Small intestine (tissue), 7 donors: ENCODE results near the gene MDGA2. TPM values are rescaled to one million over a fixed set of nuclear protein-coding genes. Genes with fewer than 3 reads are reported as not detected.

Source experiments
- DNase-seq, 2 donors: peaks; one replicate each; pipeline versions ENCODE4 v3.0.0 to v3.0.0-alpha.2; 2013
- FAIRE-seq: peaks from 2 replicates; lab custom pipeline; 2012; peaks lifted over from hg19 to GRCh38; lab: Jason Lieb, UNC
- H3K27ac ChIP-seq, 3 donors: one replicate each; pipeline ENCODE4 v1.5.1; 2013; ENCODE audit warnings: low read length in 2 of 3, mild to moderate bottlenecking in 2 of 3, control low read depth in 1 of 3, inconsistent platforms in 1 of 3, low read depth in 1 of 3, moderate library complexity in 1 of 3
- H3K27me3 ChIP-seq, 3 donors: one replicate each; pipeline ENCODE4 v1.6.1; 2013; ENCODE audit warnings: low read length in 3 of 3, inconsistent platforms in 1 of 3; ENCODE audit not compliant: control insufficient read depth in 3 of 3, insufficient read depth in 3 of 3
- H3K36me3 ChIP-seq, 3 donors: one replicate each; pipeline ENCODE4 v1.6.1; 2013; ENCODE audit warnings: low read length in 3 of 3, inconsistent platforms in 1 of 3, low read depth in 1 of 3, mild to moderate bottlenecking in 1 of 3, moderate library complexity in 1 of 3; ENCODE audit not compliant: control insufficient read depth in 3 of 3, insufficient read depth in 2 of 3
- H3K4me1 ChIP-seq, 3 donors: one replicate each; pipeline ENCODE4 v1.6.1; 2013; ENCODE audit warnings: low read length in 2 of 3, inconsistent platforms in 1 of 3, low read depth in 1 of 3, mild to moderate bottlenecking in 1 of 3, moderate library complexity in 1 of 3; ENCODE audit not compliant: control insufficient read depth in 3 of 3, insufficient read depth in 2 of 3
- H3K4me3 ChIP-seq, 3 donors: one replicate each; pipeline ENCODE4 v1.5.1; 2013; ENCODE audit warnings: low read length in 3 of 3, control low read depth in 1 of 3, inconsistent platforms in 1 of 3, low read depth in 1 of 3, mild to moderate bottlenecking in 1 of 3, moderate library complexity in 1 of 3
- H3K9me3 ChIP-seq, 2 donors: one replicate each; pipeline ENCODE4 v1.6.1; 2013; ENCODE audit warnings: low read depth in 1 of 2, low read length in 1 of 2; ENCODE audit not compliant: control insufficient read depth in 2 of 2, insufficient read depth in 1 of 2
- WGBS, 3 donors: extraction: QIAGEN DNeasy Blood & Tissue Kit; methylation state at CpG; one replicate each; pipeline ENCODE4 v1.1.7; 2013; 5-methylcytosine and 5-hydroxymethylcytosine counted together
- polyA plus RNA-seq, 4 donors: library from polyadenylated mRNA; stranded (reverse) in 3 of 4; unstranded in 1 of 4; fragments of 200-250 nt in 3 of 4; fragments of 120-200 nt in 1 of 4; gene quantifications; one replicate each; pipeline versions ENCODE4 v1.2.1 to v1.2.3, GENCODE V29; 2013
- donor health status: healthy with polysubstance abuse.
- donor health status: control.
- donor health status: control.
- donor health status: Bipolar disorder and iron deficiency.
- donor health status: healthy.

Gene MDGA2
- polyA plus RNA-seq, 4 donors: 0.01 to 0.06 TPM; not detected in 2

DNA sequence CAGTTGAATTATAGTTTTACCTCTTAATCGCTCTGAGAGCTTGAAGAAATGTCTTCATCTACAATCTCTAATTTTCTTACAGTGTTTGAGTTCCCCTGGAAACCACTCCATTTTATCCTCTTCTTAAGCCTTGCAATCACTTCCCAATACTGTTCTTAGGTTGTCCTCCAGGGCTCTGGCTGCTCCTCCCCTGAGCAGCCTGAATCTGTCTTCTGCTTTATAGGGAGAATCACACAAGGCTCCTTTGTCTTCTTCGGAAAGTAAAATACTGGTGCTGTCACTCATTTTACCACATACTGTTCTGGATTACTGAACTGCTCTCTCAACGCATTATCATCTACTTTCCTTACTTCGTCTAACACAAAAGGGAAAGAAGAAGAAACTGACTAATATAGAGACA lies 133.7 kb downstream of the MDGA2 start:
- H3K27ac ChIP-seq: no peak overlapping the region
- no peak for FAIRE-seq

DNA sequence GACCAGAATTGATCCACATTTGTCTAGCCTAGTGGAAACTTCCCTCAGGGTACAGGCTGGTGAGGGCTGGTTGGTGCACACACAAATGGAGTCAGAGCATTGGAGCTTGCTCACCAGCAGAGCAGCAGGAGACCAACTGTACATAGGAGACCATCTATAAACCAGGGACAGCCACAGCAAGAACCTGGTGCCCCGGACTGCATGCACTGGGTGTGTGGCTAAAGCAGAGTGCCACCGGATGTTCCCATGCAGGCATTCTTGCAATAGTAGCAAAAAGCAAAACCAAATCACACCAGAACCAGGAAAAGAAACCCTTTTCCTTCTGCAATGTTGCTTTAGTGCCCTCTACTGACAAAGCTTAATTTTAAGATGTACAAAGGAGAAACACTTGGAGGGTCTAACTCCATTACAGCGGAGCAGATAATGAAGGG lies 136.4 kb downstream of the MDGA2 start:
- Histone ChIP-seq H3K27ac (no peak overlapping the region), H3K9me3 (no peaks in the 10 kb centered on the region), H3K36me3 (no peaks in the 10 kb centered on the region), H3K4me3 (no peak overlapping the region), H3K27me3 (no peaks in the 10 kb centered on the region), H3K4me1 (no peaks in the 10 kb centered on the region)
- FAIRE-seq: no peak
- WGBS, 3 donors: 14 to 45% (median 21%) methylated on average over 3 of the region's 3 CpGs
- peak in 1 of 2 donors; percentile 12 for DNase-seq

More for the DNA sequence above, 133.7 kb downstream of the MDGA2 start:
- Histone ChIP-seq H3K4me3 (no peak overlapping the region), H3K4me1 (no peaks in the 10 kb centered on the region), H3K36me3 (no peaks in the 10 kb centered on the region), H3K27me3 (no peaks in the 10 kb centered on the region), H3K9me3 (no peaks in the 10 kb centered on the region)
- DNase-seq: no peak
- 59 to 78% (median 61%) methylated on average over 4 of the region's 4 CpGs for WGBS, 3 donors

DNA sequence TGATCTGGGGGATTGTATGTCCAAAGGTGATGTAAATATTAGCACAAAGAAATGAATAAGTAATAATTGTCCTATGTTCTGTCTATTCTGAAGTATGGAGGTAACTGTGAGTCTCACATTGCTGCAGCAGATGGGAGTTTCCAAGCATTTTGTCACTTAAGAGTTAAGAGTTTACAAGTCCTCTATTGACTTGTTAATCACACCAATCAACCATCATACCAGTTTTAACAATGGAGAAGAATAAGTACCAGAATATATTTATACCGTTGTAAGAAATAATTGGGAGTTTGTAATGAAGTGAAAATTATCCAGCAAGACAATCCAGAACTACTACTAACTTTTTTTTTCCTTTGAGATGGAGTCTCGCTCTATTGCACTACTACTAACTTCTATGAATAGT lies 139.1 kb downstream of the MDGA2 start:
- FAIRE-seq (no peak), DNase-seq (no peak)
- WGBS, 3 donors: 57 to 69% (median 62%) methylated on average over 2 of the region's 2 CpGs
- no peaks in the 10 kb centered on the region for H3K4me1 ChIP-seq
- no peak overlapping the region for H3K27ac ChIP-seq
- no peaks in the 10 kb centered on the region for H3K36me3 ChIP-seq
- no peak overlapping the region for H3K4me3 ChIP-seq
- no peaks in the 10 kb centered on the region for H3K27me3 ChIP-seq
- no peaks in the 10 kb centered on the region for H3K9me3 ChIP-seq

DNA sequence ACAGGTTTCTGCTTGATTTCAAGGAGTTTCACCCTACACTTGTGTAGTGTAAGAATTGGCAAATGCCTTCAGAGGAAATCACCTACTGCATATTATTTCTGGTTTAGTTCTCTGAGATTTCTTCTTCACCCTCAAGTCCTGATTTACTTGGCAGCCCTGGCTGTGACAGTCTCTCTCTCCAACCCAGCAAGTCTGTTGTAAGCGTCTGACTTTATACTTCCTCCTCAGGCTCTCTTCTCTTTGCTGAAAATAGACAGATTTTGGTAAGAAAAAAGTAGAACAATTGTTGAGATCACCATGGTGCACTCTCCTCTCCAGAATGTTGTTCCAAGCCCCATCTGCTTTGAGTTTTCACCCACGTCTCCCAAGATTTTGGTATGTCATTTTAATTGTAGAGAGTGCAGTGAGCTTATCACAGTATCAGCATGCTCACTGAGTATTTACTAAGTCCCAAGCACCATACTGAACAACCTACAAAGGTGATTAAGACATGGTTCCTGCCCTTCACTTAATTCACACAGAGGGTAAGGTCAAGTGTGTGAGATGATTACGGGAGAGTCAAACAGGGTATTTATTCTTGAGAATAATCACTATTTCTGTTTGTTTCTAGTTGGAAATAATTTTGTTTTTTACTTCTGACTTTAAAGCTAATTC lies 148.7 kb downstream of the MDGA2 start:
- Histone ChIP-seq H3K36me3 (no peaks in the 10 kb centered on the region), H3K4me1 (no peaks in the 10 kb centered on the region), H3K27ac (no peak overlapping the region), H3K4me3 (no peak overlapping the region), H3K27me3 (no peaks in the 10 kb centered on the region), H3K9me3 (peaks cover 0 to 3% of the 10 kb centered on the region in 2 donors)
- no peak for FAIRE-seq
- 70 to 82% (median 71%) methylated on average over 3 of the region's 3 CpGs for WGBS, 3 donors
- DNase-seq: no peak

DNA sequence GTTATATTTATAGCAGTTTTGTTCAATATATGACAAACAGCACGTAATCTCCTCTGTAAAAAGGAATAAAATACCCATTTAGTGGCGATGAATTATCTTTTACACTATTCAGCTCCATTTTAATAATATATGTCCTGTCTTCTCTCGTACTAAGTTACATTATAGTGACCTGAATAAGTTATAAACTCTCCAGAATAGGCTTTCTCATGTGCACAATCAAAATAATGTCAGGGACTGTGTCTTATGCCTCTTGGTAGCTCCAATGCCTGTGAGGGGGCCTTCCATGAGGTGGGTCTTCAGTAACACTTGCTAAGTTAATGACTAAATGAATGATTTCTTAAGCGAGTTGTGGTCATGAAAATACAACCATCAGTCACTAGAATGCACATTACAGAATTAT lies 150.9 kb downstream of the MDGA2 start:
- no peak overlapping the region for H3K4me3 ChIP-seq
- H3K9me3 ChIP-seq: no peaks in the 10 kb centered on the region
- DNase-seq: no peak
- H3K4me1 ChIP-seq: no peaks in the 10 kb centered on the region
- no peak overlapping the region for H3K27ac ChIP-seq
- 62 to 76% (median 66%) methylated on average over 4 of the region's 4 CpGs for WGBS, 3 donors
- FAIRE-seq: no peak
- no peaks in the 10 kb centered on the region for H3K27me3 ChIP-seq
- no peaks in the 10 kb centered on the region for H3K36me3 ChIP-seq

DNA sequence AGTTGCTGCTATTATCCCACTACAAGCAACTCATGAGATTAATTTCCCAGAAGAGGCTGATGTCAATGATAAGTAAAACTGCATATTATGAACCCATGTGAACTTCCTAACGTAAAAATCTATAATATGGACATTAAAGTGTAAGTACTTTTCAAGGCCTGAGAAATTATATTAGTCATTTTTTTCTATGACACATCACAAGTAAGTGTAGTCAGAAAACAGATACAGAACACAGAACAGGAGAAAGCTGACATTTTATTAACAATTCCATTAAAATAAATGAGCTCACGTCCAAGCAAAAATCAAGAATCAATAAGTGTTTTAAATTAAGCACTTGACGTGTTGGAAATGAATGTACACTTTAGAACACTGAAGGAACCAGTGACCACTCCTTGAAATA lies 155.0 kb downstream of the MDGA2 start:
- H3K4me1 ChIP-seq: no peaks in the 10 kb centered on the region
- 61 to 78% (median 76%) methylated on average over 3 of the region's 3 CpGs for WGBS, 3 donors
- DNase-seq (no peak), FAIRE-seq (no peak)
- H3K9me3 ChIP-seq: no peaks in the 10 kb centered on the region
- H3K4me3 ChIP-seq: no peak overlapping the region
- no peak overlapping the region for H3K27ac ChIP-seq
- no peaks in the 10 kb centered on the region for H3K36me3 ChIP-seq
- H3K27me3 ChIP-seq: no peaks in the 10 kb centered on the region

DNA sequence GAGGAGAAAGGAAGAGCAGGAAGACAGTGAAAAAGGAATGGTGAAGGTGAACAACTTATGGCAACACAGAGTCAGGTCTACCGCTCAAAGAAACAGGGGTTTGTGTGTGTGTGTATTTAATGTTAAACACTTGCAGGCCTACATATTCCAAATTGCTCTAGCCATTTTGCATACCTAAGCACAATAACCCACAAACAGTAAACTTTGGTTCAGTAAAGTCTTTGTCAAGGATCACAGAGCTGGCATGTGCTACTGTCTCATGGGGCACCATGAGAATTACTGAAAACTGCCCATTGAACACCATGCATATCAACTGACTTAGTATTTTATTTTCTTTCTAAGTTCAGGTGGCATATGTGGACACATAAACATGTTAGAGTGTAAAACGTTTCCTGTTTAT lies 163.6 kb downstream of the MDGA2 start:
- no peak overlapping the region for H3K27ac ChIP-seq
- DNase-seq (no peak), FAIRE-seq (no peak)
- no peaks in the 10 kb centered on the region for H3K27me3 ChIP-seq
- WGBS, 3 donors: 77 to 83% (median 77%) methylated on average over 2 of the region's 2 CpGs
- no peaks in the 10 kb centered on the region for H3K9me3 ChIP-seq
- no peaks in the 10 kb centered on the region for H3K4me1 ChIP-seq
- H3K4me3 ChIP-seq: no peak overlapping the region
- H3K36me3 ChIP-seq: no peaks in the 10 kb centered on the region

DNA sequence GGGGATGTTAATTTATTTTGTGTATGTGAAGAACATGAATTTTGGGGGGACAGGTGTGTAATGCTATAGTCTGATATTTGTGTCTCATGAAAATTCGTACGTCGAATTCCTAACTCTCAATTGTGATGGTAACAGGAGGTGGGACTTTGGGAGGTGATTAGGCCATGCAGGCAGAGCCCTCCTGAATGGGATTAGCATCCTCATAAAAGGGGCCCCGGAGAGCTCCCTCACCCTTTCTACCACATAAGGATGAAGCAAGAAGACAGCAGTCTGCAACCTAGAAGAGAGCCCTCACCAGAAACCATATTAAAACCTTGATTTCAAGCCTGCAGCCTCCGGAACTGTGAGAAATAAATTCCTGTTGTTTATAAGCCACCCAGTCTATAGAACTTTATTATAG lies 165.4 kb downstream of the MDGA2 start:
- no peaks in the 10 kb centered on the region for H3K36me3 ChIP-seq
- WGBS, 3 donors: 73 to 88% (median 82%) methylated on average over 5 of the region's 5 CpGs
- no peak for FAIRE-seq
- no peaks in the 10 kb centered on the region for H3K4me1 ChIP-seq
- no peak overlapping the region for H3K4me3 ChIP-seq
- no peaks in the 10 kb centered on the region for H3K9me3 ChIP-seq
- no peaks in the 10 kb centered on the region for H3K27me3 ChIP-seq
- DNase-seq: no peak
- H3K27ac ChIP-seq: no peak overlapping the region

DNA sequence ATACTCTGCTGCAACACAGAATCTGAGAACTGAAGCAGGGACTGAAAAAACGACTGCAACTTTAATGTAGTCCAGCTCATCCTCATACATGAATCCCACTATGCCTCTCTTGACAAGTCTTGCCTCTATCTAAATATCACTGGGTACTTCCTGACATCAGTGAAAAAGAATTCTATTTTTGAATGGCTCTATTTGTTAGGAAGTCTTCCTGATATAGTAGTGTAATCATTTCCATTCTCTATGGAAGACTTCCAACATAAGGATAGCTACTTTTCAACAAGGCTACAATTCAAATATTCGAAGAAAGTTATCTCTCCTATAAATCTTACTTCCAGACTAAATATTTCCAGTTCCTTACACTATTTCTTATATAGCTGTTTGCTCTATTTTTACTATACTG lies 167.5 kb downstream of the MDGA2 start:
- H3K36me3 ChIP-seq: no peaks in the 10 kb centered on the region
- H3K27me3 ChIP-seq: no peaks in the 10 kb centered on the region
- H3K4me1 ChIP-seq: no peaks in the 10 kb centered on the region
- H3K27ac ChIP-seq: no peak overlapping the region
- FAIRE-seq: no peak
- DNase-seq: no peak
- H3K9me3 ChIP-seq: no peaks in the 10 kb centered on the region
- H3K4me3 ChIP-seq: no peak overlapping the region
- WGBS, 3 donors: 48 to 62% (median 52%) methylated on average over 2 of the region's 2 CpGs
